ENCODE results near the gene EXOC4.
"Not testable (repeated sequence)": the region's sequence is repeated elsewhere in the genome, so short reads cannot be mapped to it uniquely, and the experiment has no call there.

The EXOC4 gene

DNA sequence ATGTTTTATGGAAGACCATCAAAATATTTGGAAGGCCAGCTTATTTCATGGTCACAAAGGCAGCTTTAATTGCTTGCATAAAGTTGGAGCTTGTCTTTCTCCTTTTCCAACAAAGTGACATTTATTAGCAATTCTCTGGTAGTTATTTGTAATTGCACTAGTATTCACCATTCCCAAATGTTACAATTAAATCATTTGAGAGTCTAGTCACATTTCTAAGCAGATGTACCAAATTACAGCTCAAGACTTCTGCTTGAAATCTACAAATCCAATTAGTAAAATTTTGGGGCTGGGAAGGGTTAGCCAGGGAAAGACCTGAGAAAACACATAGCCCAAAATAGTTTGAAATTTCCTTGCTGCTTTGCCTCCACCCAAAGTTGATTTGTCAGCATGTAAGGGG is 498.2 kb downstream of the EXOC4 start:
- DNase-seq (ENCODE audit: low spot score), result peak; percentile 8

DNA sequence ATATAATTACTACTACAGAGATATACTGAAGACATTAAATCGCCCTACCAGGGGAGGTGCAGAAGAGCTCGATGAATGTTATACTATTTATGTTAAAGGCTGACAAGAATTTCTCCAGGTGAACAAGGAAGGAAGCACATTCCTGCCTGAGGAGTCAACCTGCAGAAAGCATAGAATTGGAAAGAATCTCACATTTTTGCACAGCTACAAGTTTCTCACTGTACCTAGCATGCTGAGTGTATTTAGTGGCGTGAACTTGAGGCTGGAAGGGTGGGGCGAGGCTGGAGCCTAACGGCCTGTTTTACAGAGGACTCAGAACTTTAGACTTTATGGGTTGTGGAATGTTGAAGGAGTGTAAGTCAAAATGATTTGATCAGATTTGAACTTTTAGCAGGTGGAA is 500.6 kb downstream of the EXOC4 start:
- no peak for DNase-seq (ENCODE audit: low spot score)

GRCh38 chr7:133754708-133755107 is 501.8 kb downstream of the EXOC4 start:
- DNase-seq (ENCODE audit: low spot score), result no peak

GRCh38 chr7:133755901-133756300 is 503.0 kb downstream of the EXOC4 start:
- DNase-seq (ENCODE audit: low spot score), result no peak

- DNase-seq (ENCODE audit: low spot score), result no peak
Measured at GRCh38 chr7:133761443-133761842, 508.6 kb downstream of the EXOC4 start.

- no peak for DNase-seq (ENCODE audit: low spot score)
Measured at GRCh38 chr7:133763076-133763640, 510.3 kb downstream of the EXOC4 start.

GRCh38 chr7:133769668-133770067 is 516.8 kb downstream of the EXOC4 start:
- no peak for DNase-seq (ENCODE audit: low spot score)

DNA sequence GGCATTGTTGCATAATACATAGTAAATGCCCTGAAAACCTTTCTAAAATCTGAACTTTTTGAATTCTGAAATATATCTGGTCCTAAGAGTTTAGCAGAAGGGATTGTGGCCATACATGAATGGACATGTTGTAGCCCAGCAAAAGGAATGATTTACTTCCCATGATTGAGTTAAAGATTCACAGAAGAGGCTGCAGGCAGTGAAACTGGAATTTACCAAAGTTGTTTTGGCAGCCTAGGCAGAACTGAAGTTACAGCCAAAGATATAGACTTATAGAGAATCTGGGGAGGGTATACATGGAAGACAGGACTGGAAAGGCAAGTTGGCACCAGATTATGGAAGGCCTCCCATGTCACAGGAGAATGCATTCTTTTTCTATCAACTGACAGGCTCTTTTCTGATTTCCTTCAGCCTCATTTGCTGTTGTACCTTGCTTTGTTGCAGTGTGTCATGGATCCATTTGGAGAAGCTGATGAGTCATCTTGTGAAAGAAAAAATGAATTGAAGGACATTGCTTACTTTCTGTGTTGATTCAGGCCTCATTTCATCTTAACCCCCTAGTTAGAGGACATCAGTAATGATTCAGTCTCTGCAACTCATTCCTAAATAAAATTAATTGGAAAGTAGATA is 518.1 kb downstream of the EXOC4 start:
- DNase-seq (ENCODE audit: low spot score), result no peak

- DNase-seq (ENCODE audit: low spot score), result no peak
Measured at GRCh38 chr7:133771788-133772419, 519.0 kb downstream of the EXOC4 start.

DNA sequence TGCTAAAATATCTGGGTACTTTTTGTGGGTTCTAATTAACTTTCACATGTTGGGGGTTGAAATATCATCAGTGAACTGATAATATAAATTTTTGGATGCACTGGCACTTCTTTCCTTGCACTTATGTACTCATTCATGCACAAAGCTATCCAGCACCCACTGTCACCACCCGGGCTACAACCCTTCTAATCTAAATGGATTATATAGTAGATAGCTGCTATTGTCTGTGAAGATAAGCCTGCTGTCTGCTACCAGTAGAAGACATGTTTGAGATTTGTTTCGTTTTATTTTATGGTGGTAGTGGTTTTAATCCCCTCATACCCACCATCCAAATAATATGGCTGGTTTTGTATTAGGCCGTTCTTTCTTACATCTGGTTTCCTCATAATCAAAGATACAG is 520.7 kb downstream of the EXOC4 start:
- no peak for DNase-seq (ENCODE audit: low spot score)

GRCh38 chr7:133775201-133775600 is 522.3 kb downstream of the EXOC4 start:
- no peak for DNase-seq (ENCODE audit: low spot score)

GRCh38 chr7:133776266-133776665 is 523.4 kb downstream of the EXOC4 start:
- DNase-seq (ENCODE audit: low spot score), result no peak

- no peak for DNase-seq (ENCODE audit: low spot score)
Measured at GRCh38 chr7:133777701-133778100, 524.8 kb downstream of the EXOC4 start.

- no peak for DNase-seq (ENCODE audit: low spot score)
Measured at GRCh38 chr7:133778472-133778871, 525.6 kb downstream of the EXOC4 start.

GRCh38 chr7:133779538-133779937 is 526.7 kb downstream of the EXOC4 start:
- not testable (repeated sequence) for DNase-seq (ENCODE audit: low spot score)

DNA sequence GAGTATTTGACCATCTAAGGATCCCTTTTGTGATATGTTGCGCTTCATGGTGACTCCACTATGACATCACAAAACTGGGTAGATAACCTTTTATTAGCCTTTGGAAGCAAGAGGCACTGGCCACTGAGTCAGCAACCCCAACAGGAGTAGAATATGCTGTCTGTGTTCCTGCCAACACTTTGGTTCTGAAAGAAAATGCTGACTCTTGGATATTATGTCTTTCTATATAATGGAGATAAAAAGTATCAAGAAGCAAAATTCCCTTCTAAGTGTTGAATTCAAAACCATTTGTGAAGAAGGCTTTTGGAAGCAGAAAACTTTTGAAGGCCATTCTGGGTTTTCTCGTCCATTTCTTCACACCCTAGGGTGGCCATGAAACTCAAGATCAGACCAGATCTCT is 528.0 kb downstream of the EXOC4 start:
- no peak for DNase-seq (ENCODE audit: low spot score)

DNA sequence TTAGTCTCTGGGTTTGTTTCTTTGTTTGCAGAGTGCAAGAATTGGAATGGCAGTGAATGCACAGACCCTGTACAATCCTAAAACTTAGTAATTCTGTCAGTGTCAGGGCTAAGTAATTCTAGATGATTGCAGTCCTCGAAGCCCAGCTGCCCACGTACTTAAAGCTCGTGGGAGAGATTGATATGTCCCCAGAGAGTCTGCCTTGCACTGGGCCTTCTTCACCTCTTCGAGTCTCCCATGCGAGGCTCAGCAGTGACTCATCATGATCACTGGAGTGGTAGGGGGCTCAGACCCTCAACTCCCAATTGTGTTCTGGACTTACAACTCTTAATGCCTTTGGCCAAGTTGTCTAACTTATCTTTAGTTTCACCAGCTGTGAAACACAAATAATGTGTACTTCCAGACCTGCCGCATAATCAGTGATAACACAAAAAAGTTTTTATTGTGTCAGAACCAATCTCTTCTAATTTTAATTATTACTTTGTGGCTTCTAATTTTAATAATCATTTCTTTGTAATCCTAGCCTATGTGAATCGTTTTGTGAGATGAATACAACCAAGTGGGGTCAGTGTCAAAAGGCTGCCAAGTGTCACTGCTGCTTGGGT is 528.7 kb downstream of the EXOC4 start:
- DNase-seq (ENCODE audit: low spot score), result no peak

DNA sequence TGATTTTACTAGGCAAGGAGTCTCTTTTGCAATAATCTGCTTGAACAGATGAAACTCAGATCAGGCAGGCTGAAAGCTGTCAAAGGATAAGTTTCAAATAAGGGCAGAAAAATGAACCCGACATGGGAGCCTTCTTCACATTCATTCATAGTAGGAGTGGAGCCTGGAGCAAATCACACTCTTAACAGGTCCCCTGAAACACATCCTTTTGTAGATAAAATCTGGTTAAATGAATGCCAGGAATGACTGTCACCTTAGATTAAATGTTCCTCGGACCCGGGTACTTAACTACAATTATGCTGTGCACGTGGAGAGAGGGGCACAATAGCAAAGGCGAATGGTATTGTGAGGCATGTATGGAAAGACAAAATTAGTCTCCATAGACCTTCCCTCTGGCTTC is 529.6 kb downstream of the EXOC4 start:
- no peak for DNase-seq (ENCODE audit: low spot score)

- no peak for DNase-seq (ENCODE audit: low spot score)
Measured at GRCh38 chr7:133783276-133783675, 530.4 kb downstream of the EXOC4 start.

- peak; percentile 30 for DNase-seq (ENCODE audit: low spot score)
Measured at GRCh38 chr7:133784486-133785001, 531.7 kb downstream of the EXOC4 start.

DNA sequence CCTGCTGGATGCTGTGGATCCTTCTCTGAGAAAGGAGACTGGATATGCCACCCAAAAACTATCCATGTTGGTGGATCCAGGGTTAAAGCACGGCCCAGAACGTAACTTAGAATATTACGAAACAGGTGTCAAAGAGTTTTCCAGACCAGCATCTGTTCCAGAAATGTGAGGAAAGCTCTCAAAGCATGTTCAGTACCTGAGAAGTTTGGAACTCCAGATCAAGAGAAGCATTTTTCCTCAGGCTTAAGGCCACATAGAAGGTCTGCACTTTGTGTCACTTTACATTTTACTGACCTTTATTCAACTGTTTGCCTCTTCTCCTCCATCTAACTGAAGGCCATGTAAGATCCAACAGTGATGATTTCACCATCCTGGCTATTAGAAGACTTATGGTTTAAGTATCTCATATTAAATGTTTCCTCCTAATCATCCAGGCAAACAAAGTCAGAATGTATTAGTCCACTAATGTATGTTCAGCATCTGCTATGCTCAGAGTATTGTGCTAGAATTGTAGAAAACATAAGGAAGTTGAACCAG is 533.6 kb downstream of the EXOC4 start:
- no peak for DNase-seq (ENCODE audit: low spot score)

DNA sequence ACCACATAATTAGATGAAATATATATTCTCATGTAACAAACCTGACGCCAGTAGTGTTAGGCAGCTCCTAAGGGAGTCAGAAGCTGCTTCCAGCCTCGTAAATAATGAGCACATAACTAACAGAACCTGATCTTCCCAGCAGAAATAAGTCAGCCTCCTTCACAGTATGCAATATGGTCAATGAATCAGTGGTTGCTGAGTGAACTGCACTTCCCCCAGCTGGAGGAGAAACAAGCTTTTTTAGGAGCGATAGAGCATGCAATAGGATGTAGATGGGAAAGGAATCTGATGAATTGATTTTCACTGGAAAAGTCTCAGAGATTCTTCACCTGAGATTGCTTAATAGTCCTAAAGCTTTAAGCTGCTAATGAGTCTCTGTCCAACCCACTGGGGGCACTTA is 537.1 kb downstream of the EXOC4 start:
- DNase-seq (ENCODE audit: low spot score), result peak; percentile 61

DNA sequence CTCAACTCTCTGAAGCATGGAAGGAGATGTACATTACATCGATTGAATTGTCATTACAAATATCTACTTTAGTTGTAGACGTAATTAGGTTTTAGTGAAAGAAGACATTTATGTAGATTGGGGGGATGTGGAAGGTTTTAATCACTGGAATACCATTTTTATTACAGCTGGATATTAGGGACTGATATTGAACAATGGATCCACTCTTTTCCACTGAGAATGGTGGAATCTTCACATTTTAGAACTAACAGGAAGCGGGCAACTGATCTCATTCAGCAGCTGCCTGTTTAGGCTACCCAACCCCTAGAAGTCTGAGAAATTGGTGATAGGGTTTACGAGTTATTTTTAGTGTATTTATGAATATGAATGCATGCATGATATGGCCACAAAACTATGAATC is 538.0 kb downstream of the EXOC4 start:
- DNase-seq (ENCODE audit: low spot score), result no peak

Data from Ammon's horn (tissue), 1 donor.